Right hindlimb (tissue), 1 donor: ENCODE data around the gene RHOU.

Source experiments
- DNase-seq: peaks from one replicate; pipeline ENCODE4 v3.0.0-alpha.2; 2018

The RHOU gene

GRCh38 chr1:228786361-228787129, 51.3 kb downstream of the RHOU start:
- DNase-seq: no peak

GRCh38 chr1:228791791-228792190, 56.5 kb downstream of the RHOU start:
- DNase-seq: no peak

GRCh38 chr1:228792601-228793000, 57.3 kb downstream of the RHOU start:
- DNase-seq: no peak

GRCh38 chr1:228793032-228793431, 57.8 kb downstream of the RHOU start:
- DNase-seq: no peak

- DNase-seq: no peak
Measured at GRCh38 chr1:228794173-228794572, 58.9 kb downstream of the RHOU start.

GRCh38 chr1:228794810-228795209, 59.5 kb downstream of the RHOU start:
- DNase-seq: no peak

- no peak for DNase-seq
Measured at GRCh38 chr1:228795596-228795995, 60.3 kb downstream of the RHOU start.
